Measurements from ENCODE around the gene CCM2. TPM values are rescaled to one million over a fixed set of nuclear protein-coding genes. Genes with fewer than 3 reads are reported as not detected.

The CCM2 gene
- total RNA-seq, 3 donors from 2014 or later: 33.4 to 43.8 (median 35.8) TPM

- Histone ChIP-seq H3K9me3 (no peaks in the 10 kb centered on the region), H3K4me3 (no peak overlapping the region), H3K4me1 (ENCODE audit: low read depth) (no peaks in the 10 kb centered on the region), H3K36me3 (ENCODE audit: low read depth) (no peaks in the 10 kb centered on the region)
- TF ChIP-seq CTCF (IDR thresholded peaks at IDR 0.05): no peak
- no peak for DNase-seq
- intact Hi-C loops (cut with DNase I, micrococcal nuclease): no loop called here
- no peak for ATAC-seq
Measured at GRCh38 chr7:45061806-45062425, 61.9 kb downstream of the CCM2 start.

- intact Hi-C loops (cut with DNase I, micrococcal nuclease): no loop called here
- Histone ChIP-seq H3K9me3 (no peaks in the 10 kb centered on the region), H3K4me3 (no peak overlapping the region), H3K4me1 (ENCODE audit: low read depth) (peaks cover 7% of the 10 kb centered on the region), H3K36me3 (ENCODE audit: low read depth) (no peaks in the 10 kb centered on the region)
- TF ChIP-seq CTCF (IDR thresholded peaks at IDR 0.05): no peak
- DNase-seq (no peak), ATAC-seq (no peak)
Measured at GRCh38 chr7:45064047-45064725, 64.2 kb downstream of the CCM2 start.

GRCh38 chr7:45065031-45065995 is 65.3 kb downstream of the CCM2 start:
- H3K9me3 ChIP-seq: no peaks in the 10 kb centered on the region
- intact Hi-C loops (cut with DNase I, micrococcal nuclease): no loop called here
- H3K4me1 ChIP-seq (ENCODE audit: low read depth): peaks cover 7% of the 10 kb centered on the region
- no peaks in the 10 kb centered on the region for H3K36me3 ChIP-seq (ENCODE audit: low read depth)
- H3K4me3 ChIP-seq: no peak overlapping the region
- ATAC-seq (no peak), DNase-seq (no peak)
- no peak for TF ChIP-seq CTCF (IDR thresholded peaks at IDR 0.05)

GRCh38 chr7:45066409-45066808 is 66.4 kb downstream of the CCM2 start:
- intact Hi-C loops (cut with DNase I, micrococcal nuclease): no loop called here
- no peaks in the 10 kb centered on the region for H3K36me3 ChIP-seq (ENCODE audit: low read depth)
- peaks cover 7% of the 10 kb centered on the region for H3K4me1 ChIP-seq (ENCODE audit: low read depth)
- no peak for TF ChIP-seq CTCF (IDR thresholded peaks at IDR 0.05)
- DNase-seq (no peak), ATAC-seq (no peak)
- no peaks in the 10 kb centered on the region for H3K9me3 ChIP-seq
- no peak overlapping the region for H3K4me3 ChIP-seq

GRCh38 chr7:45067582-45067981 is 67.6 kb downstream of the CCM2 start:
- H3K36me3 ChIP-seq (ENCODE audit: low read depth): no peaks in the 10 kb centered on the region
- ATAC-seq (no peak), DNase-seq (no peak)
- TF ChIP-seq CTCF (IDR thresholded peaks at IDR 0.05): no peak
- no peaks in the 10 kb centered on the region for H3K9me3 ChIP-seq
- intact Hi-C loops (cut with DNase I, micrococcal nuclease): no loop called here
- peaks cover 7% of the 10 kb centered on the region for H3K4me1 ChIP-seq (ENCODE audit: low read depth)
- H3K4me3 ChIP-seq: no peak overlapping the region

Data from mucosa of descending colon (tissue), 3 donors.